Left kidney (tissue), 2 donors: ENCODE results near the gene HMCN2. TPM values are rescaled to one million over a fixed set of nuclear protein-coding genes. Genes with fewer than 3 reads are reported as not detected.

Experiments used
- DNase-seq: peaks from one replicate; pipeline ENCODE4 v3.0.0-alpha.2; 2013
- polyA plus RNA-seq: library from polyadenylated mRNA; unstranded; fragments of 120-200 nt; gene quantifications from one replicate; pipeline ENCODE4 v1.2.1, GENCODE V29; 2013; ENCODE audit not compliant: insufficient read length

HMCN2 gene
- polyA plus RNA-seq, 1 donor, result 0.98 TPM

DNA sequence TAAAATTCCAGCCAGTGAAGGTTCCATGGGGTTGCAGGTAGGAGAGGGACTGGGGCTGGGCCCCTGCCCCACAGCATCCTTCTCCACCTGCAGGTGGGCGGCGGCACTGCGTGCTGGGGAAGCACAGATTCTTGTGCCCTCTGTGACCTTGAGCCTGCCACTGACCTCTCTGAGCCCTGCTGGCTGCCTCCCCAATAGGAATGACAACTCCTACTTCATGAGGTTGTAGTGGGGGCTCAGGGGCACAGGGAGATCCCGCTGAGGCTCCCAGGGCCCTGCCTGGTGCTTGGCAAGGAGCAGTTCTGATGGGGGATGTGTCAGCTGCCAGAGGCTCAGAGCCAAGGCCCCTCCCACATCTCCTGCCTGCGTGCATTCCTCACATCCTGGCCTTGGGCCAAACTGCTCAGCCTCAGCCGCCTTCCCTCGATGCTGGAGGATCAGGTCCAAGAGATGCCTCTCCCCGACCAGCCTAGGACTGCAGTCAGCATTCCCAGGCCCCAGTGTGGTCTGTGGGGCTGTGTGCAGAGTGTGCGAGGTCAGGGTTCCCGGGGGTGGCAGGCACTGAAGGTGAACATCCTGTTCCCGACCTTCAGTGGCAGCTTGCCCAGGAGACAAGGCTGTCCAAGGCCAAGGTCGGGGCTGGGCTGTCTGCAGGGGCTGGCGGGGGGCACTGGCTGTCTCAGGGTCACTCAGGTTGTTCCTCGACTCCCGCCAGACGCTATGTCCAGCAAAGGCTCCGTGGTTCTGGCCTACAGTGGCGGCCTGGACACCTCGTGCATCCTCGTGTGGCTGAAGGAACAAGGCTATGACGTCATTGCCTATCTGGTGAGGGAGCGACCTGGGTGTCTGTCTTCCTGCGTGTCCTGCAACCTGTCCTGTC, 186.2 kb downstream of the HMCN2 start:
- DNase-seq, result peak; percentile 93

DNA sequence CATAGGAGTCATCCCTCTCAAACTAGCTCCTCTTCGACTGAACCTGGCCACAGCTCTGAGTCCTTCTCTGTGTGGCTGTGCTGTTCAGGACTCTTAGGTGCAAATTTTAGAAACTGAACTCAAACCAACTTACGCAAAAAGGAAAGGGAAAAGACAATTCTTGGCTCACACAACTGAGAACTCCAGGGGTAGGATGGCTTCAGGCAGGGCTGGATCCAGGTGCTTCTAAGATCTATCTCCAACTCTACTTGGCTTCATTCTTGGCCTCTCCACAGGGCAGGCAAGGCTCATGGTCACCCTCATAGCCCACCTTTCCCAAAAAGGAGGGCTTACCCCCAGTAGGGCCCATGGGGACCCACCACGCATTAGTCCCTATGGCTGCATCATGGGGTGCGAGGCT, 187.3 kb downstream of the HMCN2 start:
- DNase-seq, result no peak

DNA sequence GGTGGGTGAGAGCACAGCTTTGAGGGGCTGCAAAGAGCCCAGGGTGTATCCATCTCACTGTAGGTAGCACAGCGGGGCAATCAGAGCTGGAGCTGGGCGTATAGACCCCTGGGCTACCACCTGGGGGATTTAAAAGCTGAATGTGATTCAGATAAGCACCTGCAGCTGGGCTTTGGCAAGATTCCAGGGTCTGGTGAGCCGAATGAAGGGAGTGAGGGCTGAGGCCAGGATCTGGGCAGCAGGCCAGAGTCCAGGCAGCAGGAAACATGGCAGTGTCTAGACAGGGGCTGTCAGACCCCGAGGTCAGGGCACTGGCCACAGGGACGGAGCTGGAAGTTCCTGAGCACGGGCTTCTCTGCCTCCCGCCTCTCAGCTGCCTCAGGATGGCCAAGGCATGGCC, 187.9 kb downstream of the HMCN2 start:
- DNase-seq, result no peak

DNA sequence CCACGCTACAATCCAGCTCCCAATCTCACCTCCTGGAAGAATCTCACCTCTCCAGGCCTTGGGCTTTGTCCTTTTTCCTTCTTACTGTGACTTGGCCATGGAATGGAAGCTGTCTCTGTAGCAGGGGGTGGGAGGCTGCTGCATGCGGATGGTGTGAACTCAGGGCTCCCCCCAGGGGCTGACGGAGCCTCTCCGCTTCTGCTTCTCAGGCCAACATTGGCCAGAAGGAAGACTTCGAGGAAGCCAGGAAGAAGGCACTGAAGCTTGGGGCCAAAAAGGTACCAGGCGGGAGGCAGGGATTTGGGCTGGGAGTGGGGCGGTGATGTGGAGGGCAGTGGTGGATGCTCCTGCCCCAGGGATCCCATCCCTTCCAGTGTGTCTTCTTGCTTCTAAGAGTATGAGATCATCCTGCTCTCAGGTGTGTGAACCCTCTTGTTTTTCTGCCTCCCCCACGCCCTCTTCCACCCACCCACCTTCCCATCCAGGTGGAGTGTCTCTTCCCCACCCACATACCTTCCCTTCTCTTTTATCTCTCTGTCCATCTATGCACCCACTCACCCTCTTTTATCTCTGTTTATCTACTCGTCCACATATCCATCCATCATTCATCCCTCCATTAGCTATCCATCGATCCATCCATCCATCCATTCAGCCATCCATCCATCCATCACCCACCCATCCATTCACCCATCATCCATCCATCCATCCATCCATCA, 188.7 kb downstream of the HMCN2 start:
- no peak for DNase-seq

DNA sequence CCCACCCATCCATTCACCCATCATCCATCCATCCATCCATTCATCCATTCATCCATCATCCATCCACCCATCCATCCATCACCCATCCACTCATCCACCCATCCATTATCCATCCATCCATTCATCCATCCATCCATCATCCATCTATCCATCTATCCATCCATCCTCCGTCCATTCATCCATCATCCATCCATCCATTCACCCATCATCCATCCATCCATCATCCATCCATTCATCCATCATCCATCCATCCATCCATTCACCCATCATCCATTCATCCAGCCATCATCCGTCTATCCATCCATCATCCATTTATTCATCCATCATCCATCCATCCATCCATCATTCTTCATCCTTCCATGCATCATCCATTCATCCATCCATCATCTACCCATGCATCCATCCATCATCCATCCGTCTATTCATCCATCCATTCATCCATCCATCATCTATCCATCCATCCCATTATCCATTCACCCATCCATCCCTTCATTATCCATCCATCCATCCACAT, 189.3 kb downstream of the HMCN2 start:
- DNase-seq, result no peak

DNA sequence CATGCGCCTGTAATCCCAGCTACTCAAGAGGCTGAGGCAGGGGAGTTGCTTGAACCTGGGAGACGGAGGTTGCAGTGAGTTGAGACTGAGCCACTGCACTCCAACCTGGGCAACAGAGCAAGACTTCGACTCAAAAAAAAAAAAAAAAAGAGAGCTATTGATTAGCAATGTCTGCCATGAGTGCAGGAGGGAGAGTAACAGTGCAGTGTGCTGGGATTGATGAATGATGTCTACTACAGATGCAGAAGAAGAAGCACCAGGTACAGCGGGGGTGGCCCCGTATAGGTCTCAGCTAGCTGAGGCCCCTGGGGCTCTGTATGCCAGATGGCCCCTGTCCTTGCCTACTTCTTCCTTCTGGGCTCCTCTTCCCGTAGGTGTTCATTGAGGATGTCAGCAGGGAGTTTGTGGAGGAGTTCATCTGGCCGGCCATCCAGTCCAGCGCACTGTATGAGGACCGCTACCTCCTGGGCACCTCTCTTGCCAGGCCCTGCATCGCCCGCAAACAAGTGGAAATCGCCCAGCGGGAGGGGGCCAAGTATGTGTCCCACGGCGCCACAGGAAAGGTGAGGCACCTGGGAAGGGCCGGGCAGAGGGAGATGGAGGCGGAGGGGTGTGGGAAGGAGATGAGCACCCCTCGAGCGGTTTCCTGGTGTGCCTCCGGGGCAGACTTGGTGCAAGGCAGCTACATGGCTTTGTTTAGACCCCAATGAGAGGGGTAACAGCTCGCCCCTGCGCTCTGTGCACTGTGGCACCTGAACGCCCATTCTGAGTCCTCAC, 192.7 kb downstream of the HMCN2 start:
- DNase-seq, result no peak

DNA sequence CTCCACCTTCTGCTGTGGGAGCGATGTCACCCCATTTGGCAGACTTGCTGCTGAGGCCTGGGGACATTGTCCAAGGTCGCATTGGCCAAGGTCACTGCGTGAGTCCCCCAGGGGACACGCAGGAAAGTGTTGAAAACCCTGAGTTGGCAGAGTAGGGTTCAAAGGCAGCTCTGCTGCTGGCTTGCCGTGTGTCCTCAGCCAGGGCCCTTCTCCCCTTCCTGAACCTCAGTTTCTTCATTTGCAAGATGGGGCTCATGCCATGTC, 193.2 kb downstream of the HMCN2 start:
- no peak for DNase-seq

DNA sequence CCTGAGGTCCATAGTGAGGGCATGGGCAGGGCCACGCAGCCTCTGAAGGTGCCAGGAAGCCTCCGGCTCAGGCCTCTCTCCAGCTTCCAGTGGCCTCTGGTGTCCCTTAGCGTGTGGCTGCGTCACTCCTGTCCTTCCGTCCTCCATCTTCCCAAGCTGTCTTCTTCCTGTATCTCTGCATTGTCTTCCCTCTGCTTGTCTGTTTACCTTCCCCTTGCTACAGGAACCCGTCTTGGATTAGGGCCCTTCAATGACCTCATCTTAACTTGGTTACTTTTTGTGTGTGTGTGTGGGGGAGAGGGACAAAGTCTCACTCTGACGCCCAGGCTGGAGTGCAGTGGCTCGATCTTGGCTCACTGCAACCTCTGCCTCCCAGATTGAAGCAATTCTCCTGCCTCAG, 193.6 kb downstream of the HMCN2 start:
- DNase-seq, result no peak

DNA sequence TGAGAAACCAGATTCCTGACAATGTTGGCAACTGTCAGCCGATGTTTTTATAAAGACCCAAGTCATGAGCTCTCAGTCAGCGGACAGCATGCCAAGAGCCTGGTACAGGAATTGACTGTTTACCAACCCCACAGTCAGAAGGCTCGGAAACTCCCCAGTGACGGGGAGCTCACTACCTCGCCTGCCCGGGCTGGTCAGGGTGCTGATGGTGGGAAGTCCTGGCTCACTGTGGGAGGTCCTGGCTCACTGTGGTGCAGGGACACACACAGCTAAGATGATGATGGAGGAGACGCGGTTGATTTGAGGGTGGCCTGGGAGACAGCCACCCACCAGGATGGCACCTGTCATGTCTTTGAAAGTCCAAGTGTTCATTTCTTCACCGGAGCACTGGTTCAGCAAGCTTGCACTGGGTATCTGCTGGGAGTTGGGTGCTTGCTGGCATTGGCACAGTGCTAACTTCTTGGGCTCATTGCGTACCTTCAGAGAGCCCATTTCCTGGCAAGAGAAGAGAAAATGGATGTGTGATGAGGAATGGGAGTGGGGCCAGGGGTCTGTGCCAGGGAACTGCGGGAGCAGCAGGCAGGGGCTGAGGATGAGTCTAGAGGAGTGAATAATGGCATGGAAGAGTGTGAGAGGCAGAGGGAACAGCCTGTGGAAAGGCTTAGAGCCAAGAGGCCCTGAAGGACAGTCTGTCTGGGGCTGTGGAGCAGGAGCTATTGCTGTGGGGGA, 194.5 kb downstream of the HMCN2 start:
- no peak for DNase-seq

DNA sequence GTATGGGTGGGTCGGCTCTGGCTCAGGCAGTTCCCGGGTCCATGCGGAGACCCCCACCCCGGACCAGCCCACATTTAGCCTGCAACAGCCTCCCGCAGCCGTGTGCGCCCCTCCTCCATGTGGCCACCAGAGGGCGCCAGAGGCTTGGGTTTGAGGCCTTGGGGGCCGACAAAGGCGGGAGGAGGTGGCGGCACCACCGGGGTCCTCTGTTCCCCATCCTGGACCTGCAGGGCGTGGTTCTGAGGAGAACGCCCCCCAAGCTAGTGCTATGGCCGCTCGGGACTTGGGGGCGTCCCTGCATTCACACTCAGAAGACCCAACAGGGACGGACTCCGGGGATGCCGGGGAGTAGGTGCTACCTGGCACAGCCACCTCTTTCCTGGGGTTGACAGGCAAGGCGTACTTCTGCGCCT, 195.7 kb downstream of the HMCN2 start:
- no peak for DNase-seq

DNA sequence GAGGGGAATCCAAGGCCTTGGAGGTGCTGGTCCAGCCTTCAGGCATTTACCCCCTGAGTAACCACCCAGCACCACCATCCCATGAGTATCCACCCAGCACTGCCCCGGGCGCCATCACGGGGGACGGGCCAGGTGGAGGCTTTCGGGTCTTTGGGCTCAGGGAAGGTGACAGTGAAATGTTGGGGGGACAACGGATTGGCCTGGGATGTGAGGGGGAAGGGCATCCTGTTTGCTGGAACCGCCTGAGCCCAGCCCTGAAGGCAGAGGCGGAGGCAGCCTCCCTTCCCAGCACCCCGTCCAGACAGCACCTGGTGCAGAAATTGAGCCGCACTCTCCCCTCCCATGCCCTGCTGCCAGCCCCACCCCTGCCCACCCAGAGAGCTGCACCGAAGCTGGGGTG, 196.2 kb downstream of the HMCN2 start:
- no peak for DNase-seq

DNA sequence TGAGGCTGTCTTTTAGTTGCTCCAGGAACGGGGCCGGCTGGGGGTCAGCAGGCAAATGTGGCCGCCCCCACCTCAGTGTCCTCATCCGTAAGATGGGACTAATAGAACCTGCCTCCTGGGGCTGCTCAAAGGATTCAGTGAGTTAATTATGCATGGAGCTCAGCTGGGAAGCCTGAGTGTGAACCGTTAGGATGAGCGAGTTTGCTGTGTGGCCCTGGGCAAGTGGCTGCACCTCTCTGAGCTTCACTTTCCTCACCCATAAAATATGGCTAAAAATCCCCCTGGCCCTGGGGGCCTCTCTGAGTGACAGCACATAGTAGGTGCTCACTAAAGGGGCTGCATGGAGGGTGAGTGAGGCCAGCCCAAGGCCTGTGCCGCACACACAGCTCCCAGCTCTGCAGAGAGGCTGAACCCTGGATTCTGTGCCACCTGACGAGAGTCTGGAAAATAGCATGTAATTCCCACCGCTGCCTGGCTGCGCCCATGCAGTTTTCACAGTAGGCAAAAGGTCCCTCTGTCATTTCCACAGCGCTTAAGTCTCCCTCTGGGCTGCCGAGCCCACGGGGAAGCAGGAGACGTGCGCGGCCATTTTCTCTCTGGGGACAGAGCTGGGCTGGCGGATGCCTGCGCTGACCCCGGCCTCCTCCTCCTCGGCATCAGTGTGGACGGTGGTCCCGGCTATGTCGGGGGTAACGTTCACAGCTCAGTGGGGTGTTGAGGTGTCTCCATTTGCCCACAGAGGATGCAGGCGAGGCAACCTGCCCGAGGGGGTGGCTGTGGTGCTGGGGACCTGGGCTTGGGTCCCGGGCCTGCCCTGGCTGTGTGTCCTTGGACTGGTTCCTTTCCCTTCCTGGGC, 197.4 kb downstream of the HMCN2 start:
- DNase-seq, result no peak

DNA sequence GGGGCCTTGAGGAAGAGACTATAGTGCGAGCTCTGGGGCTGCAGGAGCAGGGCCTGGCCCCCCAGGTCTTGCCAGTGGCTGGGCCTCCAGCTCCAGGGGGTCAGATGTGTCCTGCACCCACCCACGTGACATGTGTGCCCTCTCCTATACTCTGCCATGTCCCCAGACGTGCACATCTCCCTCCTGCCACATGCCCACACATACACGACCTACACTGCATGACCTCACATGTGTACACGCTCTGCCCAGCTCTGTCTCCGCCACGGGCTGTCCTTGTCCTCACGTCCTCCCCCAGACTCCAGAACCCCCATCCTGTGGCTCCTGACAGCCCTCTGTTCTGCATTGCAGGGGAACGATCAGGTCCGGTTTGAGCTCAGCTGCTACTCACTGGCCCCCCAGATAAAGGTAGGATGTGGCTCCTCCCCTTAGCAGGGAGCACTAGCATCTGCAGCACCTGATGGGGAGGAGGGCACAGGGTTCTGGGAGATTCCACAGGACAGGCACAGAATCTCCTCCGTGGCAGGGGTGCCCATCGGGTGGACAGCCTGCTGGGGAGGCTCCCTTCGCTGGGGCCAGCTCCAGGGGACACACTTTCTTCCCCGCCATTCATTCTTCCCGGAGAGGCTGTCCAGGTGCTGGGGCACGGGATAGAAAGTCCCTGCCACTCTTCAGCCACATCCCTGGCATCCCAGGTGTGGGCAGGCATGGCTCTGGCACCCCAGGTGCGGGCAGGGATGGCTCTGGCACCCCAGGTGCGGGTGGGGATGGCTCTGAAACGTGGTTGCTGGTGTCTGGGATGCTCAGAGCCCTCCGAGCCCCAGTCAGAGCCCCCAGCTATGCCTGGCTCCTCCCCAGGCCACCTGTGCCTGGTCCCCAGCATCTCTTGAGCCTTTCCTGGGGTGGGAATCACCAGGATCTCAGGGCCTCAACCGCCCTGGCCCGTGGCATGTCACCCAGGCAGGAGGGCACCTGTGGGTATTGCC, 198.5 kb downstream of the HMCN2 start:
- no peak for DNase-seq

DNA sequence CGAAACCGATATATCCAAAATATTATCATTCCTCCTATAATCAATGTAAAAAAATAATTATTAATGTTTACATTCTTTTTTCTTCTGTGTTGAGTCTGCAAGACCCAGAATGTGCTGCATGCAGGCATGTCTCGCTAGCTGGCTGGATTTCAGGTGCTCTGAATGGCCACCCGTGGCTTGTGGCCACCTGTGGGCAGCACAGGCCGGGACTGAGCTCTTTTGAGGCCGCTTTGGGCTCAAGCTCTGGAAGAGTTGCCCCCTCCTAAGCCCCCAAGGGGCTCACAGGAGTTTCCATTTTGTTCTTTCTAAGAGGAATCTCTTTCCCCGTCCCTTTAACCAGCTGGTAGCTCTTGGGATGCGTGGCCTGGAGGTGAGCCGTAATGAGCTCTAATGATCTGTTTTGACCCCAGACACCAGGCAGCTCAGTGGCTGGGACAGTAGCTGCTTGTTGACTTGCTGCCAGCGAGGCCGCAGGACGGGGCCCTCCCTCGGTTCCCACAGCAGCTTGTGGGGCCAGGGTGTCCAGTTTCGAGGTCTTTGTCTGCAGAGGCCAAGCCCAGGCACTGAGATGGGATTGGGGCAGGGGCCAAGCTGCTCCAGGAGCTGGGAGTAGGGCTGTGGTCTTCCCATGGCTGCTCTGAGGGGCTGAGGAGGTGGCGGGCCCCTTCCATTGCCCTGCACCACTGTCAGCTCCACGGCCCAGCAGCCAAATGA, 200.0 kb downstream of the HMCN2 start:
- no peak for DNase-seq

DNA sequence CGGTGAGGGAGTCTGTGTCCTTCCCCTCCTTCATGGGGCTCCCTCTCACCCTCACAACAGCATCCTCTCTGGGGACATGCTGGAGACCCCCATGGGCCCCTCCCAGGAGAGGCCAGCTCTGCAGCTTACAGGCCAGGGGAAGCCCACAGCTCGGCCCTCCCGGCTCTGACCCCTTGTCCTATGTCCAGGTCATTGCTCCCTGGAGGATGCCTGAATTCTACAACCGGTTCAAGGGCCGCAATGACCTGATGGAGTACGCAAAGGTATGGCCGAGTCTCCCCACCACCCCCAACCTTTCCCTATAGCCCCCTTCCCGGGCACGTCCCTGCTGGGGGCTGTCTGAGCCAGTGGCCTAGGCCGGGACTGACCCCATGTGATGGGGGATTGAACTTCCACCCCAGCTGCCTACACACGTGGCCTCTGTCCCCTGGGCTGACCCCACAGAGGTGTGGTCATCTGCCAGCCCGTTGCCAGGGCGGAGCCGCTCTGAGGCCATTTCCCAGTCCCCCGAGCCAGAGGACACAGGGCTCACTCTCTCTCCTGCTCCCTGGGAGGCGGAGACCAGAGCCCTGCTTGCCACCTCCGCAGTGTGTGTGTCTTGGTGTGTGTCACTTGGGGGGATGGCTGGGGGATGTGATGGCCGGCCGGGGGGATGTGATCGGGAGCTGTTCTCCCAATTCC, 201.1 kb downstream of the HMCN2 start:
- no peak for DNase-seq

DNA sequence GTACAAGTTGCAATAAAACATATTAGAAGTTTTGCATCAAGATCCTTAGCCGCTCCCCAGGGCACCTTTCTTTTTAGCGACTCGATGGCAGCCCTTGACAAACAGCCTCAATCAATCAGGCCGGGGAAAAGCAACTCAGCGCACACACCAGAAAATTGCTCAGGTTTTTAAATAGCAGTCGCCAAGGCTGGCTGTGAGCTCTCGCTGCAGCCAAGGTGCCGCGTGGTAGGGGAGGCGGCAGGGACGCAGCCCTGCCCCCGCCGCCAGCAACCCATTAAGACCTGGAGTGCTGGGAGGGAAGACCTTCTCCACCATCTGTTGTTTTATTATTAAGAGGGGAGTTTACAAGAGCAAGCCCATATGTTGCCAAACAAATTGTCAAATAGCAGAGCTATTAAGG, 201.8 kb downstream of the HMCN2 start:
- DNase-seq, result no peak

DNA sequence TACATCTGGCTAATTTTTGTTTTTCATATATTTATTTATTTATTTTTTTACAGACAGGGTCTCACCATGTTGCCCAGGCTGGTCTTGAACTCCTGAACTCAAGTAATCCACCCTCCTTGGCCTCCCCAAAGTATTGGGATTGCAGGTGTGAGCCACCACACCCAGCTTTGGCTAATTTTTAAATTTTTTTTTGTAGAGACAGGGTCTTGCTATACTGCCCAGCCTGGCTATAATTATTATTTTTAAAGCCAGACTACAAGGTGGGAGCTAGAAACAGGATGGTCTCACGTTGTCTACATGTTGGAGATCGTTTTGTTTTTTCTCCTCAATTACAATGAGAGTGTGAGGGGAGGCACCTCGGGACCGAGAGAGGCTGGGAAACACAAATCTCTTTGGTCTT, 203.0 kb downstream of the HMCN2 start:
- no peak for DNase-seq

DNA sequence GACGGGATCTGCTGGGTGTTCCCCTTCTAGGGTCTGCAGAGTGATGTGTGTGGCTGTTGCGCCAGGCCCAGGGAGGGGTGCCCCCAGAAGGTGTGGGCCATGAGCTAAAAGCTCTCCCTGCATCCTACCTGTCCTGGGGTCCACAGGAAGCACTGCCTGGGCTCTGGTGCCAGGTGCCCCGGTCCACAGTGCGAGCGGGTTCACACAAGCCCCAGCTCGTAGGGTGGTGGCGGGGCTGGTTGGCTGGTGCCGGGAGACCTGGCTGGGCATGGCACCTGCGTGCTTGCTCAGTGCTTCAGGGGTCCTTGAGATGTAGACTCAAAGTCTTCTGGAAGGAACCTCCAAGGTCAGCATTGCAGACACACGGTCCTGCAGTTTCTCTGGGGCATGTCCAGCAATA, 204.7 kb downstream of the HMCN2 start:
- DNase-seq, result no peak

DNA sequence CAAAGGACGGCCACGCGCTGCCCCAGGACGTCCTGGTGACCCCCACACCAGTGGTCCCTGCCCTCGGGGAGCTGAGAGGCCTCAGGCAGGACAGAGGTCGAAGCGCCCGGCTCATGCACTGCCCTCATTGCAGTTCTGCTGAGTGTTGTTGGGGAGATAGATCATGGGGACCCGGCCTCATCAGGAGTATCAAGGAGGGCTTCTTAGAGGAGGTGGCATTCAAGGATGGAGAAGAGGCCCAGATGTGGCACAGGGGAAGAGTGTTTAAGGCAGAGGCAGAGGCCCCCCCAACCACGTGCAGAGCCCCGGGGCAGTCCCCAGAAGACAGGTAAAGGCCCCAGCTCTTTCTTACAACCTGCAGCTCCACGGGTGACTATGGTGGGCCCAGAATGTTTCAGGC, 205.4 kb downstream of the HMCN2 start:
- DNase-seq, result no peak
